Vagina (tissue), 2 donors: ENCODE data around the gene ZNF784.

Experiments
- CTCF ChIP-seq, 3 experiments: fragments of 450-650 bp in 2 of 3; fragments of 200-600 bp in 1 of 3; sonication (generic) in 1 of 3; IDR thresholded peaks; one replicate each; pipeline ENCODE4 v1.5.1; 2017 to 2019; ENCODE audit warnings: antibody characterized with exemption in 3 of 3, mild to moderate bottlenecking in 2 of 3, moderate library complexity in 2 of 3
- POLR2AphosphoS5 ChIP-seq, 2 donors: sonication (generic); formaldehyde crosslinking; IDR thresholded peaks; one replicate each; pipeline ENCODE4 v1.9.0; 2017; ENCODE audit warnings: antibody characterized with exemption in 2 of 2, mild to moderate bottlenecking in 2 of 2, low read depth in 1 of 2; ENCODE audit not compliant: insufficient read depth in 1 of 2

GRCh38 chr19:55656988-55657747 lies 32.8 kb upstream of the ZNF784 start:
- TF ChIP-seq CTCF (IDR thresholded peaks at IDR 0.05) (no peak), POLR2AphosphoS5 (IDR thresholded peaks at IDR 0.05; ENCODE audit: insufficient read depth in 1 of 2, low read depth in 1 of 2) (no peak)
